ENCODE measurements around the gene CD69.

- no peak for TF ChIP-seq EZH2 (IDR thresholded peaks at IDR 0.05; ENCODE audit: borderline replicate concordance, low read length)
- no peak for TF ChIP-seq CTCF (conservative IDR thresholded peaks at IDR 0.05 in 1 of 2, IDR thresholded peaks at IDR 0.05 in 1 of 2; ENCODE audit: extremely low read depth in 1 of 2, insufficient read depth in 1 of 2, low read depth in 1 of 2, low read length in 2 of 2)
Measured at GRCh38 chr12:9796971-9797370, 36.3 kb upstream of the CD69 start.
